ENCODE measurements around the gene AWAT2. TPM values are rescaled to one million over a fixed set of nuclear protein-coding genes. Genes with fewer than 3 reads are reported as not detected.
A peak's percentile ranks its signal among the peaks of the same experiment; 100 is the strongest.
"Not testable (repeated sequence)": the region's sequence is repeated elsewhere in the genome, so short reads cannot be mapped to it uniquely, and the experiment has no call there.

The AWAT2 gene
- total RNA-seq, 2 donors from 2014 or later = 0.30 TPM; not detected in 1

DNA sequence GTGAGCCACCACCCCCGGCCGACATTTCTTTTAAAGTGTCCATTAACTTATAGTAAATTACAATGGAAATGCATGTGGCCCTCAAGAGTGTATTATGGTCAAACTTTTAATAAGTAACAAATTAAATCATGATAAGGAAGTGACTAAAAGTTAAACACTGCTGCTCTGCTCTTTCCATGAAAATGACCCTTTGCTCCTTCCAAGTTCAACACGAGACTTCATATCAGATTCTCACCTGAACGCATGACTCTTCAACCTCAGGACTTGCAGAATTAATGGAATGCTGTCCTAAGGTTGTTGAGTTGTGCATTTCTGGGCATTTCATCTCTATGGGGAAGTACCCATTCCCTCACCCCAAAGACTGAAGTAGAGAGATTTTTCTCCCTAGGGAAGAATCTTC is 27.1 kb downstream of the AWAT2 start:
- H3K9me3 Mint-ChIP-seq = peaks cover 0 to 4% of the 10 kb centered on the region in 2 donors
- no peak for DNase-seq (ENCODE audit: low spot score in 2 of 2)
- ATAC-seq = no peak
- H3K27ac Mint-ChIP-seq = no peak overlapping the region
- H3K36me3 Mint-ChIP-seq = peaks cover 0 to 4% of the 10 kb centered on the region in 2 donors

DNA sequence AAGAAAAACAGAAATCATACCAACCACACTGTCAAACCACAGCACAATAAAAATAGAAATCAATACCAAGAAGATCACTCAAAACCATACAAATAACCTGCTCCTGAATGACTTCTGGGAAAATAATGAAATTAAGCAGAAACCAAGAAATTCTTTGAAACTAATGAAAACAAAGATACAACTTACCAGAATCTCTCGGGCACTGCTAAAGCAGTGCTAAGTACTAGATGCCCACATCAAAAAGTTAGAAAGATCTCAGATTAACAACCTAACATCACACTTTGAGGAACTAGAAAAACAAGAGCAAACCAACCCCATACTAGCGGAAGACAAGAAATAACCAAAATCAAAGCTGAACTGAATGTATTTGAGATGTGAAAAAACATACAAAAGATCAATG is 33.2 kb downstream of the AWAT2 start:
- peak in 1 of 2 donors; percentile 93 for ATAC-seq
- Mint-ChIP-seq H3K9me3 (peaks cover 0 to 11% of the 10 kb centered on the region in 2 donors), H3K27ac (peak overlapping the region; percentile 37 to 61), H3K36me3 (peaks cover 0 to 15% of the 10 kb centered on the region in 2 donors)
- DNase-seq (ENCODE audit: low spot score in 2 of 2) = no peak

DNA sequence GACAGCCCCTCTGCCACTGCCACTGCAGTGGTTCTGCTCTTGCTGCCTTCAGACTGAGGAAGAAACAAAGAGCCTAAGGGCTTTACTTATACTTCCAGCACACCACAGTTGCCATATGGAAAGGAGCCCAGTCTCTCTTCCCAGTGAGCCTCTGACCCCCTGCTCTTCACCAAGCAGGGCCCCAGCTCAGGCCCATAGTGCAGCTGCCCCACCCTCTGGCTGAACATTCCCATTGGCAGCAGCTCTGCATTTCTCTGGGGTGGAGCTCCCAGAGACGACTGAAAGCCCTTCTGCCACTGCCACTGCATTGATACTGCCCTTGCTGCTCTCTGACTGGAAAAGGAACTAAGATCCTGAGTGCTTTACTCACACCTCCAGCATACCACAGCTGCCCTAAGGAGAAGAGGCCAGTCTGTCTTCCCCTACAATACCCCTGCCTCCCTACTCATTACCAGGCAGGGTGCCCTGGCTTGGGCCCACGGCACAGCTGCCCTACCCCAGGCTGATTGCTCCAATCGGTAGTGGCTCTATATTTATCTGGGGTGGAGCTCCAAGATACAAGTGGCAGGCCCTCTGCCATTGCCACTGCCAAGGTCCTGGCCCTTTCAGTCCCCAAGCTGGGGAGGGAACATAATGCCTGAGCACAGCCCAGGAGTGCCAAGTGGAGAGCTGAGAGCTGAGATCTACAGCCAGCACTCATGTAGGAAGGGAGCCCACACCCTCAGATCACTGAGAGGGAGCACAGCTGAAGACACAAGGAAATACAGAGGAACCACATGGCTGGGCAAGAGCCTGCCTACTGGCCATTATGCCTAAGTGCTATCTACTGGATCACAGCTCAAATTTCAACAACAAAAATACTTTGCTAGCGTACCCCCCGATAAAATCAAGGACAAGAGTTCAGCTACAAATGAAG is 36.0 kb downstream of the AWAT2 start:
- Mint-ChIP-seq H3K27ac (no peak overlapping the region), H3K9me3 (peaks cover 0 to 11% of the 10 kb centered on the region in 2 donors), H3K36me3 (peaks cover 0 to 15% of the 10 kb centered on the region in 2 donors)
- DNase-seq (ENCODE audit: low spot score in 2 of 2) (no peak), ATAC-seq (no peak)

DNA sequence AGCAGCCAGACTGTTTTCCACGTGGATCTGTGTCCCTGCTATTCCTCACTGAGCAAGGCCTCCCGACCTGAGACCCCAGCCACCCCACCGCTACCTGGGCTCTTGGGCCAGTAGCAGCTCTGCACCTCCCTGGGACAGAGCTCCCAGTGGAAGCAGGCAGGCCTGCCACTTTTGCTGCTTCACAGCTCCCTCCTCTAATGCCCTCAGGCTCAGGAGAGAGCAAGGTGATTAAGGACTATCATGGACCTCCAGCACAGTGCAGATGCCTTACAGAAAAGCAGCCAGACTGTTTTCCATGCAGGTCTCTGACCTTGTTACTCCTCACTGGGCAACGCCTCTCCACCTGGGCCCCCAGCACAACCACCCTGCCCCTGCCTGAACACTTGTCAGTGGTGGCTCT is 37.0 kb downstream of the AWAT2 start:
- H3K27ac Mint-ChIP-seq = no peak overlapping the region
- H3K36me3 Mint-ChIP-seq = peaks cover 0 to 12% of the 10 kb centered on the region in 2 donors
- no peak for DNase-seq (ENCODE audit: low spot score in 2 of 2)

DNA sequence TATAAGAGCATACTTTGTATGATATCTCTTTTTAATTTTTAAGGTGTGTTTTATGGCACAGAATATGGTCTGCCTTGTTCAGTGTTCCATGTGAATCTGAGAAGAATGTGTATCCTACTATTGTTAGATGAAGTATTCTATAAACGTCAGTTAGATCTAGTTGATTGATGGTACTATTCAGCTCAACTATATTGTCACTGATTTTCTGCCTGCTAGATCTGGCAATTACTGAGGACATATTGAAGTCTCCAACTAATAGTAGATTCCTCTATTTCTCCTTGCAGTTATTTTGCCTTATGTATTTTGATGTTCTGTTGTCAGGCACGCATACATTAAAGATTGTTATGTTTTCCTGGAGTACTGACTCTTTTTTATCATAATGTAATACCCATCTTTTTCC is 39.8 kb downstream of the AWAT2 start:
- H3K27ac Mint-ChIP-seq = no peak overlapping the region

More for the DNA sequence above, 37.0 kb downstream of the AWAT2 start:
- H3K9me3 Mint-ChIP-seq = peaks cover 0 to 8% of the 10 kb centered on the region in 2 donors
- no peak for ATAC-seq

DNA sequence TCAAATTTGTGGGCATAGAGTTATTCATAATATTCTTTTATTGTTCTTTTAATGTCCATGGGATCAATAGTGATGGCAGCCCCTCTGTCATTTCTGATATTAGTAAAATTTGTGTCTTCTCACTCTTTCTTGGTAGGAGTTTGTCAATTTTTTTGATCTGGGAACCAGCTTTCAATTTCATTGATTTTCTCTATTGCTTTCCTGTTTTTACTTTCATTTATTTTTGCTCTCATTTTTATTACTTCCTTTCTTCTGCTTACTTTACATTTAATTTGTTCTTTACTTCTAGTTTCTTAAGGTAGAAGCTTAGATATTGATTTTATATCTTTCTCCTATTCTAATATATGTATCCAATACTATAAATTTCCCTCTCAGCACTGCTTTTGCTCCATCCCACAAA is 40.7 kb downstream of the AWAT2 start:
- DNase-seq (ENCODE audit: low spot score in 2 of 2) (no peak), ATAC-seq (no peak)
- Mint-ChIP-seq H3K36me3 (no peaks in the 10 kb centered on the region), H3K27ac (no peak overlapping the region), H3K9me3 (no peaks in the 10 kb centered on the region)

More for the DNA sequence above, 39.8 kb downstream of the AWAT2 start:
- peaks cover 0 to 8% of the 10 kb centered on the region in 2 donors for H3K36me3 Mint-ChIP-seq
- no peak for ATAC-seq
- DNase-seq (ENCODE audit: low spot score in 2 of 2) = no peak
- peaks cover 0 to 4% of the 10 kb centered on the region in 2 donors for H3K9me3 Mint-ChIP-seq

DNA sequence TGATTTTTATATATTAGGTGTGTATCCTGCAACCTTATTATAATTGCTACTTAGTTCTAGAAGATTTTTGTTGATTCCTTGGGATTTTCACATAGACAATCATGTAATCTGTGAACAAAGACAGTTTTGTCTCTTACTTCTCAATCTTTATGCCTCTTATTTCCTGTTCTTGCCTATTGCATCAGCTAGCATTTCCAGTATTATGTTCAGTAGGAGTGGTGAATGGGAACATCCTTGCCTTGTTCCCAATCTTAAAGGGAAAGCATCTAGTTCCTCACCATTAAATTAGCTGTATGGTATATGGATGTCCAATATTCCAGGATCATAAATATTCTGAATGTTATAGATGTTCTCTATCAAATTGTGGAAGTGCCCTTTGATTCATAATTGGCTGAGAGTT is 41.8 kb downstream of the AWAT2 start:
- ATAC-seq = no peak
- Mint-ChIP-seq H3K9me3 (no peaks in the 10 kb centered on the region), H3K36me3 (no peaks in the 10 kb centered on the region), H3K27ac (no peak overlapping the region)
- no peak for DNase-seq (ENCODE audit: low spot score in 2 of 2)

DNA sequence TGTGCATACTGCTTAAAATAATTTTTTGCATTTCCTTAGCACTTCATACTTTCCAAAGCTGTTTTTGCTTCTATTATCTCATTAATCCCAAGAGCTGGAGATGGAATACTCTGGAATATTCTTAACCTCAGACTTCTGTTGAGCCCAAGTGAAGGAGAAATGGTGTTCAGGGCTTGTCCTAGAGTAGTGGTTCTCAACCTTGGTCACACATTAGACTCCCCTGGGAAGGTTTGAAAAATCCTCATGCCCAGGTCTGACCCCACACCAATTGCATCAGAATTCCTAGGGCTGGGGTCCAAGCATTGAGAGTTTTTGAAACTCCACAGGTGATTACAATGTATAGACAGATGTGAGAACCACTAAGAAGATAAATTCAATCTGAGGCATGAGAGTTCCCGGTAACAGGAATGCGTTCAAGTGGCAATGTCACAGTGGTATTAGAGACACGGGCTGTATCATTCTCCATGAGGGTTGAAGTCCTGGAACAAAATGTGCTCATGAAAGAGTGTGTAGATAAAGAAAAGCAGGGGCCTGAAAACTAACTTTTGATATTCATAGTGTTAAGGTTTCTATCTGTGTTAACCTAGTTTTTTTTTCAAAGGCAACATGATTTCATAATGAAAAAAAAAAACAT is 47.9 kb downstream of the AWAT2 start:
- Mint-ChIP-seq H3K9me3 (peaks cover 0 to 2% of the 10 kb centered on the region in 2 donors), H3K27ac (no peak overlapping the region), H3K36me3 (peaks cover 4 to 5% of the 10 kb centered on the region in 2 donors)
- ATAC-seq (peak in 1 of 2 donors; percentile 11), DNase-seq (ENCODE audit: low spot score in 2 of 2) (no peak)

DNA sequence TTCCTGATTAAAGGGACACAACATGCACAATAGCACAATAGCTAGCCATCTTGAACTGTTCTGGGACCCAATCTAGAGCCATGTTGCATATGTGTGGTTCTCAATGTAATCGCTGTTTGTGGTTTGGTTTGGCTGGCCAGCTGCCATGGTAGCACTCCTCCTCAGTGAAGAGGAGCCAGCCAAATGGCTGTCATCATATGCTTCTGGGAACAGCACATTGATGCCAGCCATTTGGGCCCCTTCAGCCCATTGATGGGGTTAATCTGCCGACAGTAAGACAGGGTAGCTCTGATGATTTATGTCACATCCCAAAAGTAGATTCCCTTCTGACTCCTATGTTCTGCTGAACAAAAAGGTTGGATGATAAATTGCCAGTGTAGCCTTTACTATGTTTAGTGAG is 48.5 kb downstream of the AWAT2 start:
- Mint-ChIP-seq H3K36me3 (peaks cover 4 to 5% of the 10 kb centered on the region in 2 donors), H3K27ac (no peak overlapping the region), H3K9me3 (peaks cover 0 to 5% of the 10 kb centered on the region in 2 donors)
- ATAC-seq (no peak), DNase-seq (ENCODE audit: low spot score in 2 of 2) (no peak)

DNA sequence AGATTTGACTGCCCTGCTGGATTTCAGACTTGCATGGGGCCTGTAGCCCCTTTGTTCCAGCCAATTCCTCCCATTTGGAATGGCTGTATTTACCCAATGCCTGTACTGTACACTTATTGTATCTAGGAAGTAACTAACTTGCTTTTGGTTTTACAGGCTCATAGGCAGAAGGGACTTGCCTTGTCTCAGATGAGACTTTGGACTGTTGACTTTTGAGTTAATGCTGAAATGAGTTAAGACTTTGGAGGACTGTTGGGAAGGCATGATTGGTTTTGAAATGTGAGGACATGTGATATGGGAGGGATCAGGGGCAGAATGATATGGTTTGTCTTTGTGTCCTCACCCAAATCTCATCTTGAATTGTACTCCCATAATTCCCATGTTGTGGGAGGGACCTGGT is 51.4 kb downstream of the AWAT2 start:
- not testable (repeated sequence) for H3K9me3 Mint-ChIP-seq; H3K27ac Mint-ChIP-seq; DNase-seq (ENCODE audit: low spot score in 2 of 2); ATAC-seq; H3K36me3 Mint-ChIP-seq

DNA sequence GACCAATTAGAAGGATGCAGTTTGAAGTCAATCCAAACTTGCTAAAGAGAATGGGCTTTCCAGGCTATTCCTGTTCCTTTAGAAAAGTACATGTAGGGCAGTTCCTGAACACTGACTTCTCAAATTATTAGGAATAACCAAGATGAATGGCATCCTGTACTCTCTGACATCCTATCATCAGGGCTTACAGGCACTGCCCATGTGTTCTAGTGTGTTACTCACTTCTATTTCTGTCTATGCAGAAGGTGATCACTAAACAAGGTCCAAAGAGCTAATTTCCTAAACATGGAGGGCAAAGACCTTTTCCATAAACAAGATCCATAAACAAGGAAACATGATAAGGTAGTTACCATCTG is 53.6 kb downstream of the AWAT2 start:
- Mint-ChIP-seq H3K27ac (no peak overlapping the region), H3K36me3 (peaks cover 4 to 5% of the 10 kb centered on the region in 2 donors), H3K9me3 (peaks cover 0 to 5% of the 10 kb centered on the region in 2 donors)
- DNase-seq (ENCODE audit: low spot score in 2 of 2) = no peak
- ATAC-seq = no peak

DNA sequence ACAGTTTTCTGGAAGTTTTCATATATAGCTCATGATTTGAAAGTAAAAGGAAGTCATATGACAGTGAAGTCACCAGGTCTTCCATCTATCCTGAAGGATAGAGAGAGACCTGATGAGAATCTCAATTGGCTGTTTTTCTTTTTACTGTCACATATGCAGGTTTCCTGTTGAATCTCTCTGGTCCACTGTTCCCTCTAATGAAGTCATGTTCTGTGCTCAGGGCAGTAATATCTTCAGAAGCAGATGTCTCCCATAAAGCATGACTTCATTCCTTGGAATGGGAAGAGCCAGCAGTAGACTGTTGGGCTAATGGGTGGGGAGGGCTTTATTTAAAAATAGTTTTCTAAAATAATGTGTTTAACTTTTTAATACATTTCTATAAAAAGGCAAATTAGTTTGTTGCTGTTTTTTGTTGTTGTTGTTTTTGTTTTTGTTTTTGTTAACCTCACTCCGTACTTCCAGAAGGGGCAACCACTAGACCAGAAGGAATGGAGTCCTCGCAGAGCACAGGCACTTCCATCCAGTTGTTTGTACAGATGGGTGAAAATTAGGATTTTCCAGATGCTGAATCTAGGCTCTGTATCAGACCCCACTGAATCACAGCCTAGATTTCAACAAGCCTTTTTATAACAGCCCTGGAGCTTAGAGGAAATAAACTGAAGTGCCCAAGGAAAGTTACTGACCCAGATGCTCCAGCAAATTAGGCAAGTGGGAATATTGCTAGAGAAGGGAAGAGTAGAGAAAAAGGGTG is 54.2 kb downstream of the AWAT2 start:
- no peak for ATAC-seq
- peaks cover 0 to 5% of the 10 kb centered on the region in 2 donors for H3K9me3 Mint-ChIP-seq
- H3K36me3 Mint-ChIP-seq = peaks cover 4 to 5% of the 10 kb centered on the region in 2 donors
- no peak overlapping the region for H3K27ac Mint-ChIP-seq
- DNase-seq (ENCODE audit: low spot score in 2 of 2) = no peak

DNA sequence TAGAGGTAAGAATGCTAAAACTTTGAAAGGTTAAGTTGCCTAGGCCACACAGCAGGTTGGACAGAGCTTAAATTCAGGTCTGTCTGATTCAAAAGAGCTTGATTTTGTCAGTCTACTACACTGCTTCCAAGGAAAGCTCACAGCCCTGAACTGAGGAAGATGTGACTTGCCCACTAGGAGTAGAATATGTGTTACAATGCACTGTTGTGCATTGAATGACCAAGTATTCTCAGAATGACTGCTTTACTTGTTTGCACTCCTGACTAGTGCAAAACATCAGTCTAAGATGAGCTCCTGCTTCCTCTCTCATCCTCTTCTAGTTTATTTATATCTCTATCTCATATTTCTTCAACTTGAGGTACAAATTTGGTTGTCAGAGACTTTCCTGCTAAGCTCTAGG is 56.2 kb downstream of the AWAT2 start:
- Mint-ChIP-seq H3K27ac (no peak overlapping the region), H3K36me3 (no peaks in the 10 kb centered on the region), H3K9me3 (peaks cover 0 to 5% of the 10 kb centered on the region in 2 donors)
- ATAC-seq = peak in 1 of 2 donors; percentile 68
- no peak for DNase-seq (ENCODE audit: low spot score in 2 of 2)

DNA sequence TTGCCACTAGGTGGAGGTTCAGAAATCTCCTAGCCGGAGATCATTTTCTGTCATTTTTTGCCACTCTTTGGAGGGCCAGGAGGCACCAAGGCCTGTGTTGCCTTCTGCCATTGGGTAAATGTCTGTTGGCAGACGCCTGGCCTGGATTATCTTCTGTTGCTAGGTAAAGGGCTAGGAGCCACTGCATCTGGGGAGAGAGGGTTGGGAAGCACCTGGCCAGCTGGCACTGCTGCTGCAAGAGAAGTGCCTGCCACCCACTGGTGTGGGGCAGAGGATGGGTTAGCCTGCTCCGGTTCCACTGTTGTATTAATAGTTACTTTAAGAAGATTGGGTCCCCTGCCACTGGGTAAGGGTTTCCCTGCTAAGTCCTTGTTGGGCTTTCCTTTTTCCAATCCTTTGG is 58.1 kb downstream of the AWAT2 start:
- ATAC-seq = no peak
- no peak for DNase-seq (ENCODE audit: low spot score in 2 of 2)
- Mint-ChIP-seq H3K36me3 (no peaks in the 10 kb centered on the region), H3K27ac (no peak overlapping the region), H3K9me3 (peaks cover 1 to 5% of the 10 kb centered on the region in 2 donors)
